T-cell (primary cell): ENCODE measurements around the gene PCNX2. TPM values are rescaled to one million over a fixed set of nuclear protein-coding genes. Genes with fewer than 3 reads are reported as not detected.

Source experiments
- ATAC-seq, 4 experiments: fragments of 200-7000 bp in 3 of 4; fragments of 150-1000 bp in 1 of 4; cut with Tn5 transposase; replicated peaks in 1 of 4; 1 replicate in 3 of 4; 2 replicates in 1 of 4; pipeline ENCODE4 v1.10.0; 2021; ENCODE audit warnings: moderate library complexity in 3 of 4, mild to moderate bottlenecking in 2 of 4, moderate number of reproducible peaks in 1 of 4
- CTCF ChIA-PET, 2 donors: fragments of 300-600 bp; sonication (Branson Sonifier 250); formaldehyde crosslinking; loops; one replicate each; lab custom pipeline; 2022; ENCODE audit warnings: antibody characterized with exemption in 2 of 2; lab: Charles Lee
- POLR2A ChIA-PET, 2 donors: fragments of 300-600 bp; sonication (Branson Sonifier 250); formaldehyde crosslinking; loops; one replicate each; lab custom pipeline; 2022; ENCODE audit warnings: antibody characterized with exemption in 2 of 2; lab: Charles Lee
- DNase-seq, 35 experiments: peaks; one replicate each; pipeline versions ENCODE4 v3.0.0 to v3.0.0-alpha.2; 2013 to 2023
- H3K27ac ChIP-seq: one replicate; pipeline ENCODE4 v1.5.1; 2013; ENCODE audit warnings: low read length
- H3K27me3 ChIP-seq, 2 experiments: replicated peaks in 1 of 2; 1 replicate in 1 of 2; 2 replicates in 1 of 2; pipeline versions ENCODE4 v1.6.1 to v1.7.0; 2013; ENCODE audit warnings: low read length in 1 of 2, mixed read lengths in 1 of 2; ENCODE audit not compliant: control insufficient read depth in 2 of 2, insufficient read depth in 2 of 2; ENCODE audit errors: extremely low read depth in 1 of 2
- H3K36me3 ChIP-seq, 2 donors: 1 replicate in 1 of 2; 2 replicates in 1 of 2; pipeline versions ENCODE4 v1.6.1 to v1.7.0; 2013; ENCODE audit warnings: low read length in 1 of 2; ENCODE audit not compliant: control insufficient read depth in 2 of 2, insufficient read depth in 1 of 2; ENCODE audit errors: extremely low read depth in 1 of 2
- H3K4me1 ChIP-seq, 2 experiments: 1 replicate in 1 of 2; 2 replicates in 1 of 2; pipeline versions ENCODE4 v1.6.1 to v1.7.0; 2013; ENCODE audit warnings: low read length in 2 of 2, mixed read lengths in 1 of 2; ENCODE audit not compliant: insufficient read depth in 2 of 2, control insufficient read depth in 1 of 2; ENCODE audit errors: extremely low read depth in 1 of 2
- H3K4me3 ChIP-seq, 2 donors: 1 replicate in 1 of 2; 2 replicates in 1 of 2; pipeline versions ENCODE4 v1.5.1 to v1.7.0; 2013; ENCODE audit warnings: mild to moderate bottlenecking in 2 of 2, low read length in 1 of 2, moderate library complexity in 1 of 2; ENCODE audit not compliant: control insufficient read depth in 1 of 2; ENCODE audit errors: extremely low read depth in 1 of 2
- H3K9me3 ChIP-seq: 2 replicates; pipeline ENCODE4 v1.7.0; 2013
- H3K27ac Mint-ChIP-seq, 2 donors: one replicate each; pipeline ENCODE4 v1.8.0; 2020 to 2021; ENCODE audit warnings: mild to moderate bottlenecking in 2 of 2, mixed read lengths in 2 of 2
- H3K27me3 Mint-ChIP-seq, 2 donors: one replicate each; pipeline ENCODE4 v1.8.0; 2021 to 2022; ENCODE audit warnings: mixed read lengths in 2 of 2
- H3K36me3 Mint-ChIP-seq: one replicate; pipeline ENCODE4 v1.8.0; 2021; ENCODE audit warnings: mixed read lengths
- H3K4me1 Mint-ChIP-seq, 3 donors: one replicate each; pipeline ENCODE4 v1.8.0; 2020 to 2022; ENCODE audit warnings: mixed read lengths in 3 of 3, mild to moderate bottlenecking in 1 of 3
- H3K4me3 Mint-ChIP-seq, 3 donors: one replicate each; pipeline ENCODE4 v1.8.0; 2020 to 2022; ENCODE audit warnings: mild to moderate bottlenecking in 3 of 3, mixed read lengths in 3 of 3, moderate library complexity in 3 of 3
- H3K9me3 Mint-ChIP-seq, 3 donors: one replicate each; pipeline ENCODE4 v1.8.0; 2020 to 2022; ENCODE audit warnings: mixed read lengths in 3 of 3
- WGBS: methylation state at CpG from one replicate; pipeline ENCODE4 v1.1.5; 2013; ENCODE audit warnings: missing lambda C conversion rate; ENCODE audit not compliant: insufficient coverage; 5-methylcytosine and 5-hydroxymethylcytosine counted together
- total RNA-seq, 35 experiments: library from RNA in 6 of 35; stranded (reverse) in 6 of 35; fragments of 120-200 nt in 1 of 35; gene quantifications; one replicate each; pipeline versions ENCODE4 v1.2.1 to v1.2.4 and lab custom pipeline; 2013 to 2026

The PCNX2 gene
- total RNA-seq, 5 donors from 2014 or later (not counting 1 experiment from before 2014, with no cell fraction given), result 47.2 to 91.7 (median 68.6) TPM

GRCh38 chr1:232949636-232950196 lies 345.8 kb downstream of the PCNX2 start:
- ATAC-seq, result no peak
- Mint-ChIP-seq H3K4me3 (peak overlapping the region; percentile 95), H3K4me1 (peaks cover 38 to 44% (median 41%) of the 10 kb centered on the region in 3 donors), H3K27ac (peak overlapping the region; percentile 94 to 95), H3K9me3 (no peaks in the 10 kb centered on the region), H3K36me3 (peaks cover 2% of the 10 kb centered on the region), H3K27me3 (no peaks in the 10 kb centered on the region)
- peak overlapping the region; percentile 84 to 92 for H3K4me3 ChIP-seq
- ChIA-PET CTCF (interaction anchor here in 1 of 2 donors (1.5 kb wide), 1 partner anchor 26 kb away, joined by 3 read pairs; no protein-coding TSS in a partner anchor), POLR2A (no interaction called here)
- no peaks in the 10 kb centered on the region for H3K9me3 ChIP-seq
- no peak for DNase-seq
- 93% methylated on average over 3 of the region's 5 CpGs for WGBS
- peaks cover 16 to 22% of the 10 kb centered on the region in 2 experiments for H3K4me1 ChIP-seq
- H3K36me3 ChIP-seq, result no peaks in the 10 kb centered on the region
- peak overlapping the region; percentile 75 for H3K27ac ChIP-seq
- no peaks in the 10 kb centered on the region for H3K27me3 ChIP-seq

GRCh38 chr1:232944347-232944746 lies 351.2 kb downstream of the PCNX2 start:
- ChIA-PET CTCF (no interaction called here), POLR2A (no interaction called here)
- no peak for DNase-seq

DNA sequence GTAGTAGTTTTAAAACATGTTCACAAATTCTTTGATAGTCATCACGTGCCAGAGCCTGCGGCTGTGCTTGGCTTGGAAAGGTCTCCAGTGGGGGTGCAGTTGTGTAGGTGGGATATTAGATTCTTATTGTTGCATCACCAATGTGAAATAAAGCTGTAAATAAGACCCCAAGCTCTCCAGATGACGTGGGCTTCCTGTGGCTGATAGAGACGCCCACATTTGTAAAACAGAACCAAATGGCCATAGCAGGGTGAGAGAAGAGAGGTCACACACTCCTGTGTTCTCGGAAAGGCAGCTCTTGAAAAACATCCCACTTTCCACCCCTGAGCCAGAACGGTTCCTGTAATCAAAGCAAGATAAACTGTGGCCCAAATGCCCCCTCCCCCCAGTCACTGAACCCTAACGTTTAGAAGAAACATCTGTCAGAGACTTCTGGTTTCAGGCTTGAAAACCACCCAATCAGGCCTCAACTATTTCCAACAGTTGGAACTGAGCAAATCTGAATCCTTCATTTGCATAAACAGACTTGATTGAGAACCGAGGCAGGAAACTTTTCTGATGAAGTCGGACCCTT lies 351.8 kb downstream of the PCNX2 start:
- Histone ChIP-seq H3K27ac (no peak overlapping the region), H3K9me3 (no peaks in the 10 kb centered on the region), H3K27me3 (no peaks in the 10 kb centered on the region), H3K4me3 (no peak overlapping the region), H3K4me1 (peaks cover 0 to 15% of the 10 kb centered on the region in 2 experiments), H3K36me3 (no peaks in the 10 kb centered on the region)
- ATAC-seq, result no peak
- H3K4me1 Mint-ChIP-seq, result peaks cover 6 to 22% (median 12%) of the 10 kb centered on the region in 3 donors
- peak overlapping the region in 1 of 2 donors; percentile 36 for H3K27ac Mint-ChIP-seq
- WGBS, result 34% methylated on average over 6 of the region's 9 CpGs
- ChIA-PET POLR2A (no interaction called here), CTCF (no interaction called here)
- H3K9me3 Mint-ChIP-seq, result no peaks in the 10 kb centered on the region
- H3K4me3 Mint-ChIP-seq, result no peak overlapping the region
- H3K36me3 Mint-ChIP-seq, result no peaks in the 10 kb centered on the region
- no peaks in the 10 kb centered on the region for H3K27me3 Mint-ChIP-seq
- peak in 3 of 35 experiments; percentile 14 to 42 (median 16) for DNase-seq

More at GRCh38 chr1:232944347-232944746, 351.2 kb downstream of the PCNX2 start:
- no peak overlapping the region for H3K4me3 Mint-ChIP-seq
- H3K27ac ChIP-seq, result no peak overlapping the region
- no peak for ATAC-seq
- H3K9me3 Mint-ChIP-seq, result no peaks in the 10 kb centered on the region
- no peaks in the 10 kb centered on the region for H3K9me3 ChIP-seq
- H3K4me1 ChIP-seq, result peaks cover 0 to 15% of the 10 kb centered on the region in 2 experiments
- H3K36me3 Mint-ChIP-seq, result no peaks in the 10 kb centered on the region
- H3K27ac Mint-ChIP-seq, result peak overlapping the region in 1 of 2 donors; percentile 16
- no peaks in the 10 kb centered on the region for H3K27me3 Mint-ChIP-seq
- no peaks in the 10 kb centered on the region for H3K27me3 ChIP-seq
- 66% methylated on average over 3 of the region's 5 CpGs for WGBS
- peaks cover 11 to 25% (median 15%) of the 10 kb centered on the region in 3 donors for H3K4me1 Mint-ChIP-seq
- no peaks in the 10 kb centered on the region for H3K36me3 ChIP-seq
- no peak overlapping the region for H3K4me3 ChIP-seq

DNA sequence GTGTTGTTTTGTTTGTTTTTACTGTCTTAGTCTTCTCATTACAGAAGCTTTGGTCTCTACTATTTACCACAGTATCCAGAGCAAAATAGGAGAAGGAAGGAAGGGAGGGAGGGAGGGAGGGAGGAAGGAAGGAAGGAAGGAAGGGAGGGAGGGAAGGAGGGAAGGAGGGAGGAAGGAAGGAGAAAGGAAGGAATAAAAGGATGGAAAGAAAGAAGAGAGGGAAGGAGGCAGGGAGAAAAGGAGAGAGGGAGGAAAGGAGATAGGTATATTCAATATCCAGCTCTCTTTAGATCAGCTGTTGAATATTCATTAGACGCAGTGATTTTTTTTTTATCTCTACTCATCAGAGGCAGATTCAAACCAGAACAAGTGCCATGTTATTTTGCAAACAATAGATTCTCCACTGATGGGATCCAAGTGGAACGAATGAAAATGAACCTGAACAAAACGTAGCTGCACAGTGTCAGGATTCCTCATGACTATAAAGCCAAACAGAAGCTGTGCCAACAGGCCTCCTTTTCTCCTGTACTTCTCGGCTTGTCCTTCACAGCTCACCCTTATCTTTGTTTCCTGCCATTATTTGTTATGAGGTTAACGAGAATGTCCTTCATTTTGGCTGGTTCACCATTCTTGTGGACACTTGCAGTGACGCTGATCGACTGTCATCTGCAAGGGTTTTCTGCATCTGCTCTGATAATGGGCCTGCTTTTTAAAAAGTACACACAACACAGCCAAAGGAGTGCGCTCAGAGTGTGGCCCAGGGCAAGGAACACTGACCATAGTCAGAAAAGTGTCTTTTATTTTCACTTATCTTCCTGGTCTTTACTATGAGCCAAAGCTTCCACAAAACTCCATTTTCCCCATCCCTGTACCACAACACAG lies 352.9 kb downstream of the PCNX2 start:
- POLR2A ChIA-PET, result no interaction called here
- Histone ChIP-seq H3K4me1 (peaks cover 0 to 15% of the 10 kb centered on the region in 2 experiments), H3K9me3 (no peaks in the 10 kb centered on the region), H3K27ac (no peak overlapping the region), H3K4me3 (no peak overlapping the region), H3K36me3 (no peaks in the 10 kb centered on the region), H3K27me3 (no peaks in the 10 kb centered on the region)
- no peaks in the 10 kb centered on the region for H3K36me3 Mint-ChIP-seq
- CTCF ChIA-PET, result interaction anchor here (0.6 to 0.7 kb wide), 2 partner anchors 30 to 435 kb away, joined by 8 to 15 read pairs; no protein-coding TSS in a partner anchor
- peaks cover 6 to 22% (median 12%) of the 10 kb centered on the region in 3 donors for H3K4me1 Mint-ChIP-seq
- ATAC-seq (no peak), DNase-seq (no peak)
- H3K27ac Mint-ChIP-seq, result no peak overlapping the region
- H3K9me3 Mint-ChIP-seq, result no peaks in the 10 kb centered on the region
- 93% methylated on average over 5 of the region's 8 CpGs for WGBS
- H3K4me3 Mint-ChIP-seq, result no peak overlapping the region
- H3K27me3 Mint-ChIP-seq, result peaks cover 0 to 5% of the 10 kb centered on the region in 2 donors

DNA sequence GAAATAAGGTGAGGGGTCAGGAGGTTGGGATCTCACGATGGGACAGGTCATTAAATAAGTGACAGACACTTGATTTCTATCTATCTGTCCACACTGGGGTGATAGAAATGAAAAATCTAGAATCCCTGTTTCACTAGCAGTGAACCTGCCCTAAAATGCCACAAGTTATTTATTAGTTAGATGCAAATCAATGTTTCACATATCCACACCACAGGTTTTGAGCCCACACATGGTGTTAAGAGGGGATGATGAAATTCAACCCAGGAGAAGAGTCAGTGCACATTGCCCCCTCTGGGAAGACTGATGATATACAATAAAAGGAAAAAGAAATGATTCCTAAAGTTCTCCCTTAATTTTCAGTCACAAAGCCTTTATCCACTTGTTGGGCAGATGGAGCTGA lies 355.3 kb downstream of the PCNX2 start:
- peaks cover 6 to 22% (median 12%) of the 10 kb centered on the region in 3 donors for H3K4me1 Mint-ChIP-seq
- Histone ChIP-seq H3K4me1 (peaks cover 0 to 15% of the 10 kb centered on the region in 2 experiments), H3K27ac (no peak overlapping the region), H3K9me3 (no peaks in the 10 kb centered on the region), H3K4me3 (no peak overlapping the region), H3K27me3 (no peaks in the 10 kb centered on the region), H3K36me3 (no peaks in the 10 kb centered on the region)
- no peak overlapping the region for H3K4me3 Mint-ChIP-seq
- CTCF ChIA-PET, result no interaction called here
- no CpG with 5 or more reads among the region's 1 CpG for WGBS
- POLR2A ChIA-PET, result no interaction called here
- peaks cover 0 to 9% of the 10 kb centered on the region in 2 donors for H3K27me3 Mint-ChIP-seq
- H3K9me3 Mint-ChIP-seq, result no peaks in the 10 kb centered on the region
- DNase-seq (no peak), ATAC-seq (no peak)
- H3K27ac Mint-ChIP-seq, result no peak overlapping the region
- H3K36me3 Mint-ChIP-seq, result no peaks in the 10 kb centered on the region

- DNase-seq (no peak), ATAC-seq (no peak)
- no peaks in the 10 kb centered on the region for H3K9me3 Mint-ChIP-seq
- H3K4me3 Mint-ChIP-seq, result no peak overlapping the region
- H3K27me3 Mint-ChIP-seq, result peaks cover 0 to 9% of the 10 kb centered on the region in 2 donors
- no peak overlapping the region for H3K27ac ChIP-seq
- H3K27me3 ChIP-seq, result no peaks in the 10 kb centered on the region
- peaks cover 6 to 21% (median 12%) of the 10 kb centered on the region in 3 donors for H3K4me1 Mint-ChIP-seq
- no CpG with 5 or more reads among the region's 2 CpGs for WGBS
- H3K27ac Mint-ChIP-seq, result no peak overlapping the region
- H3K4me1 ChIP-seq, result peaks cover 0 to 15% of the 10 kb centered on the region in 2 experiments
- H3K4me3 ChIP-seq, result no peak overlapping the region
- H3K9me3 ChIP-seq, result no peaks in the 10 kb centered on the region
- no peaks in the 10 kb centered on the region for H3K36me3 ChIP-seq
- H3K36me3 Mint-ChIP-seq, result no peaks in the 10 kb centered on the region
- POLR2A ChIA-PET, result no interaction called here
- CTCF ChIA-PET, result no interaction called here
Measured at GRCh38 chr1:232939748-232940147, 355.8 kb downstream of the PCNX2 start.
